ENCODE results near the gene HABP2. TPM values are rescaled to one million over a fixed set of nuclear protein-coding genes. Genes with fewer than 3 reads are reported as not detected.

HABP2 gene
- total RNA-seq, 1 experiment from 2014 or later = not detected

- Mint-ChIP-seq H3K27me3 (ENCODE audit: low read depth) (peaks cover 53% of the 10 kb centered on the region), H3K27ac (no peak overlapping the region), H3K36me3 (ENCODE audit: insufficient read depth in 1 of 3, low read depth in 3 of 3) (no peaks in the 10 kb centered on the region; a peak in 1 of 7 replicates), H3K4me3 (no peak overlapping the region), H3K9me3 (no peaks in the 10 kb centered on the region), H3K4me1 (peaks cover 39 to 46% of the 10 kb centered on the region in 2 experiments)
- no peak overlapping the region for H3K18ac ChIP-seq (ENCODE audit: insufficient read length, low read depth, low read length)
- H4K91ac ChIP-seq (ENCODE audit: insufficient read length, low read depth, low read length) = no peak overlapping the region
- no peak overlapping the region for H2BK12ac ChIP-seq (ENCODE audit: insufficient read length, low read depth, low read length)
- H3K4me2 ChIP-seq (ENCODE audit: insufficient read depth, insufficient read length, low read length) = no peak overlapping the region
- H2BK20ac ChIP-seq (ENCODE audit: low read depth, low read length, poor library complexity, severe bottlenecking) = no peak overlapping the region
- H3K56ac ChIP-seq (ENCODE audit: insufficient read length, low read depth, low read length) = no peak overlapping the region
- H3K4ac ChIP-seq (ENCODE audit: low read depth, low read length) = no peak overlapping the region
- no peak overlapping the region for H2BK15ac ChIP-seq (ENCODE audit: low read depth, low read length)
- H3T11ph ChIP-seq (ENCODE audit: low read length) = no peak overlapping the region
- peaks cover 6% of the 10 kb centered on the region; the same call in 1 of the 2 replicates for H3K4me1 ChIP-seq (ENCODE audit: insufficient read depth, low read length)
- H3K27ac ChIP-seq (ENCODE audit: insufficient read length, low read depth, low read length) = no peak overlapping the region
- H4K8ac ChIP-seq (replicated peaks; ENCODE audit: insufficient read length, low read depth, low read length) = no peak overlapping the region
- no peaks in the 10 kb centered on the region for H3K9me3 ChIP-seq (ENCODE audit: control insufficient read depth, low read depth, low read length)
- H2AFZ ChIP-seq (ENCODE audit: low read length) = no peak overlapping the region
- H4K5ac ChIP-seq (ENCODE audit: insufficient read length, low read depth, low read length) = no peak overlapping the region
- H3K9ac ChIP-seq (ENCODE audit: extremely low read depth, insufficient read length, low read length) = no peak overlapping the region
- no peak overlapping the region for H2BK120ac ChIP-seq (ENCODE audit: low read depth, low read length, poor library complexity, severe bottlenecking)
- H3K79me2 ChIP-seq (ENCODE audit: insufficient read depth, low read length) = no peaks in the 10 kb centered on the region
- H3K14ac ChIP-seq (ENCODE audit: insufficient read depth, low read length) = no peak overlapping the region
- peak; percentile 43; the same call in 2 of the 3 replicates for TF ChIP-seq CTCF (conservative IDR thresholded peaks at IDR 0.05)
- no peak overlapping the region for H3K23ac ChIP-seq (ENCODE audit: insufficient read length, low read depth, low read length)
- H3K79me1 ChIP-seq (ENCODE audit: insufficient read depth, low read depth, low read length, poor library complexity, severe bottlenecking) = no peaks in the 10 kb centered on the region
- peak; percentile 62 for DNase-seq
- no peaks in the 10 kb centered on the region; the same call in 1 of the 2 replicates for H3K27me3 ChIP-seq (ENCODE audit: insufficient read depth, low read length)
- no CpG with 5 or more reads among the region's 26 CpGs for WGBS (ENCODE audit: extremely low coverage, insufficient read length, low lambda C conversion rate)
- H2BK5ac ChIP-seq (ENCODE audit: insufficient read length, low read length) = no peak overlapping the region
- H3K23me2 ChIP-seq (ENCODE audit: insufficient read length, low read depth, low read length, poor library complexity, severe bottlenecking) = no peaks in the 10 kb centered on the region
- H4K20me1 ChIP-seq (ENCODE audit: control insufficient read depth, insufficient read depth, insufficient read length) = no peaks in the 10 kb centered on the region
- H2AK5ac ChIP-seq (ENCODE audit: insufficient read length, low read length) = no peak overlapping the region
These were observed 58.1 kb downstream of the HABP2 start for GRCh38 chr10:113610631-113611601.
